Measurements from ENCODE around the gene PLPP3.

GRCh38 chr1:56494306-56494705 lies 85.1 kb downstream of the PLPP3 start:
- TF ChIP-seq CTCF (IDR thresholded peaks at IDR 0.05) (no peak), POLR2A (IDR thresholded peaks at IDR 0.05) (no peak)

Data from right lobe of liver (tissue), 4 donors.